ENCODE results near the gene GNGT2. TPM values are rescaled to one million over a fixed set of nuclear protein-coding genes. Genes with fewer than 3 reads are reported as not detected.

GNGT2 gene
- total RNA-seq, 1 donor from 2014 or later, result 1.8 TPM

DNA sequence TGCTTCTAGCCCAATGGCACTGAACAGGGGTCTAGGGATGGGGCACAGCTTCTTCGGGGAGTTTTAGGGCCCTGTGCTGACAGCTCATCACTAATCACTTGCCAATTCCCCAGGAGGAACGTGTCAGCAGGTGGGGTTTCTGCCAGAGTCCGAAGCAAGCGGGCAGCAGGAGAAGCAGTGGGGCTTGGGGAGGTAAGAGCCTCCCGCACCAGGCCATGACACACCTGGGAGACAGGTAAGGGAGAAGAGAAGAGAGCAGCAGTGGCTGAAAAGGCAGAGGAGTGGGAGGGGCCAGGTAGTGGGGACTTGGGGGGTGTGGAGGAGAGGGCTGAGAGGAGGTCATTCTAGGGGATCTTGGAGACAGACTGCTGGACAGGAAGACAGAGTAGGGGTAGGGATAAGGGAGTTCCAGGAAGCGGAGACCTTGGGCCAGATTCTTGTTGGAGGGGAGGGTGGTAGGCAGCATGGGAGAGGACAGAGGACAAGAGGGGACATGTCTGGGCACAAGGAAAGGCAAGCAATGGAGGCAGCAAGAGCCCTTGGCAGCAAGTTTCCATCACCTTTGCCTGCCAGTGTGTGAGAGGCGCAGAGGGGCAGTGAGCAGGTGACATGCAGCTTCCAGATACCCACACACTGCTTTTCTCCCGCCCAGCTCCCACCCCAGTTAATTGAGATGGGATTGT is 15.3 kb upstream of the GNGT2 start:
- no peak for DNase-seq (ENCODE audit: low read depth)
- TF ChIP-seq CTCF (conservative IDR thresholded peaks at IDR 0.05; ENCODE audit: low read depth, low read length), result no peak
- no peak overlapping the region for H3K4me3 ChIP-seq (ENCODE audit: low read depth, low read length)

- DNase-seq (ENCODE audit: low read depth), result no peak
- TF ChIP-seq CTCF (conservative IDR thresholded peaks at IDR 0.05; ENCODE audit: low read depth, low read length), result no peak
- no peak overlapping the region for H3K4me3 ChIP-seq (ENCODE audit: low read depth, low read length)
These were observed 14.6 kb upstream of the GNGT2 start for GRCh38 chr17:49224997-49225337.

GRCh38 chr17:49224198-49224996 is 14.0 kb upstream of the GNGT2 start:
- H3K4me3 ChIP-seq (ENCODE audit: low read depth, low read length), result no peak overlapping the region
- no peak for TF ChIP-seq CTCF (conservative IDR thresholded peaks at IDR 0.05; ENCODE audit: low read depth, low read length)
- no peak for DNase-seq (ENCODE audit: low read depth)

GRCh38 chr17:49223517-49224197 is 13.3 kb upstream of the GNGT2 start:
- peak; percentile 87 for TF ChIP-seq CTCF (conservative IDR thresholded peaks at IDR 0.05; ENCODE audit: low read depth, low read length)
- DNase-seq (ENCODE audit: low read depth), result no peak
- no peak overlapping the region for H3K4me3 ChIP-seq (ENCODE audit: low read depth, low read length)

- DNase-seq (ENCODE audit: low read depth), result no peak
- no peak for TF ChIP-seq CTCF (conservative IDR thresholded peaks at IDR 0.05; ENCODE audit: low read depth, low read length)
- H3K4me3 ChIP-seq (ENCODE audit: low read depth, low read length), result no peak overlapping the region
These were observed 12.8 kb upstream of the GNGT2 start for GRCh38 chr17:49223168-49223516.

GRCh38 chr17:49219987-49220386 is 9.6 kb upstream of the GNGT2 start:
- TF ChIP-seq CTCF (conservative IDR thresholded peaks at IDR 0.05; ENCODE audit: low read depth, low read length), result no peak
- DNase-seq (ENCODE audit: low read depth), result no peak
- H3K4me3 ChIP-seq (ENCODE audit: low read depth, low read length), result no peak overlapping the region

Measured in epithelial cell of proximal tubule (primary cell).